HG03378 (cell line): ENCODE measurements around the gene SDCBP2.

ENCODE experiments used
- ATAC-seq: cut with Tn5 transposase; IDR thresholded peaks from one replicate; pipeline ENCODE4 v1.9.1; 2021; ENCODE audit warnings: mild to moderate bottlenecking, moderate library complexity; ENCODE audit not compliant: unreplicated experiment

Gene SDCBP2

DNA sequence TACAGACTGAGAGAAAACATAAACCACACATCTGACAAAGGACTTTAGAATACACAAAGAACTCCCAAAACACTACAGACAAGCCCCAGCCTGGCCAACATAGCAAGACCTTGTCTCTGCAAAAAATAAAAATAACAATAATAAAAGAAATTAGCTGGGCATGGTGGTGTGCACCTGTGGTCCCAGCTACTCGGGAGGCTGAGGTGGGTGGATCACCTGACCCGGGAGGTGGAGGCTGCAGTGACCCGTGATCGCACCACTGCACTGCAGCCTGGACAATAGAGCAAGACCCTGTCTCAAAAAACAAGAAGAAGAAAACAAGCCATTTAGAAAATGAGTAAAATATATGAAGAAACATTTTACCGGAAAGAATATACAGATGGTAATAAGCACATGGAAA, 13.1 kb downstream of the SDCBP2 start:
- no peak for ATAC-seq

DNA sequence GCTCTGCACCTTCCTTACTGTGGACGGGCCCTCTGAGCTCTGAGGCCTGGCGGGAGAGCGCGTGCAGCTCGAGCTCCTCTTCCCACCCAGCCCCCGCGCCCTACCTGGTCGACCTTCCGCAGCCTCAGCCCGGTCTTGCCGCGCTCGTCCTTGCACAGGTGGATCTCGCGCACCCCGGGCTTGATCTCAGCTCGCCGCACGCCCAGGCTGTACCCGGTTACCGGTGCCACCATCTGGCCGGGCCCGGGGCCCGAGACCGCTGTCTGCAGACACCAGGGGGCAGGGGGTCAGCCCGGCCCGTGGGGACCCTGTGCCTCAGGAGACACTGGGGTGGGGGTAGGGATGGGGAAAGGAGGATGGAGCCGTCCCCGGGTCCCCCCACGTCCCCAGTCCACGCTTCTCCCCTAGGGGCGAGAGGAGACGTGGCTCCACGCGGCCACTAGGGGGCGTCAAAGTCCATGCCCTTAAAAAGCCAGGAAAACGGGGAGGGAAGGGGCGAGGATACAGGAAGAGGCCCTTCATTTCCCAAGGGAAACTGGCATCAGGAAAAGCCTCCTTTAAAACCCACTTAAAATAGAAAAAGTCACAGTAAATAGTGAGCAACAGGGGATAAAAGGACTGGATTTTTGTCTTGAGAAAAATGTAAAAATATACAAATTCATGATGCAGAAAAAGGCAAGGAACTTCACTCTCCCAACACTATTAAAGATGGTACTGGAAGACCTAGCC, 15.5 kb downstream of the SDCBP2 start:
- no peak for ATAC-seq

DNA sequence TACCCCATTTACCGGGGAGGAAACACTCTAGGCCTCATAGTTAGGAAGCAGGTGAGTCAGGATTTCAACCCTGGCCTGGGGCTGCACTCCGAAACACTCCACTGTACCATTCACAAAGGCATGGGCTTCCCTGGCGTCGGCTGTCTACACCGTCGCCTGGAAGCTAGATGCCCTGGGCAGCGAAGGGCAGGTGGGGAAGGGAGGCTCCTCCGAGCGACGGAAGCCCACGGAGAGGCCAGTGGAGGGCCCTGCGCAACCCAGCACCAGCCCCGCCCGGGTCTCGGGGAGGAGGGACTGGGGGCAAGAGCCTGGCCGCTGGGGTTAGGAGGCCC, 16.1 kb downstream of the SDCBP2 start:
- ATAC-seq: no peak

GRCh38 chr20:1312308-1312707, 16.6 kb downstream of the SDCBP2 start:
- ATAC-seq: no peak

DNA sequence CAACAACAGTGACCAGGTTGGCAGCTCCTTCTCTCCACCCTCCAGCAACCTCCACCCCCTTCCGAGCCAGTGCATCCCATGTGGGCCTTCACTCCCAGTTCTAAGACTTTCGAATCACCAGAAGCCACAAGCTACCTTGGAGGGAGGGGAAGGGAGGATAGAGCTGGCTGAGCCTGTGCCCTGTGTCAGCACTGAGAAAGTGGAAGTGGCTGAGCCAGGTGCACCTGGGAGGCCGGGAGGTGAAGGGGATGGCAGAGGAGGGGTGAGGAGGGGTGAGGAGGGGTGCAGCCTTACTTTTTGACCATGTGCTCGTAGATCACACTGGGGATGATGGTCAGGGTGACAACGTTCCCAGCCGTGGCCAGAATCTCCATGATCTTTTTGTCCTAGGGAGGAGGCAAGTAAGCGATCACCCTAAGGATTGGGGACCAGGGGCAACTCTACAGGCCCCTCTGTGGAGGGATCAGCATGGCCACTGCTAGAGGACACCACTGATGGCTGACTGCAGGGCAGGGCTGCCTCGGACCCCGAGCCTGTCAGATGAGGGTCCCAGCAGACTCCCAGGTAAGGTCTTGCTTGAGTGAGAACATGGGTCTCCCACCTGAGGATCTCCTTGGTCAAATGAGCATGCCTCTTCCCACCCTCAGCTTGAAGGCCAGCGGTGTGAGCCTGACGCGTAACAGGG, 18.3 kb downstream of the SDCBP2 start:
- no peak for ATAC-seq

- ATAC-seq: no peak
Measured at GRCh38 chr20:1310071-1310470, 18.9 kb downstream of the SDCBP2 start.

- ATAC-seq: no peak
Measured at GRCh38 chr20:1309439-1309847, 19.5 kb downstream of the SDCBP2 start.

- no peak for ATAC-seq
Measured at GRCh38 chr20:1308702-1309095, 20.2 kb downstream of the SDCBP2 start.

- ATAC-seq: no peak
Measured at GRCh38 chr20:1308067-1308701, 20.8 kb downstream of the SDCBP2 start.

- ATAC-seq: no peak
Measured at GRCh38 chr20:1307571-1307971, 21.4 kb downstream of the SDCBP2 start.

DNA sequence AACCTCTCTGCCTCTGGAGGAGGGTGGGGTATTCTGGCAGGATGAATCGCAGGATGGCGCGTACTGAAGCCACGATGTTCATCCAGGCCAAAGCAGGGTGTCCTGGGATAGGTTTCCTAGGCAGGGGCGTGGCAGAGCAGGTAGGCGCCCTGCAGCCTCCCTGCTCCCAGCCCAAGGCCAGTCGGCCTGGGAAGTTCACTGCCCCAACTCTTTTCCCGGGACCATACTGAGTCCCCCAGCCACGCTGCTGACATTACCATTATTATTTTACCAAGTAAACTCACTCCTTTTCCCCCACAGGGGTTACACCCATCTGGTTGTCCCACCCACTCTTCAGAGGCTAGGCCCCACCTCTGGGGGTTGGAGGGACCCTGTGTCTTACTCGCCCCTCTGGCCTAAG, 21.8 kb downstream of the SDCBP2 start:
- ATAC-seq: no peak

DNA sequence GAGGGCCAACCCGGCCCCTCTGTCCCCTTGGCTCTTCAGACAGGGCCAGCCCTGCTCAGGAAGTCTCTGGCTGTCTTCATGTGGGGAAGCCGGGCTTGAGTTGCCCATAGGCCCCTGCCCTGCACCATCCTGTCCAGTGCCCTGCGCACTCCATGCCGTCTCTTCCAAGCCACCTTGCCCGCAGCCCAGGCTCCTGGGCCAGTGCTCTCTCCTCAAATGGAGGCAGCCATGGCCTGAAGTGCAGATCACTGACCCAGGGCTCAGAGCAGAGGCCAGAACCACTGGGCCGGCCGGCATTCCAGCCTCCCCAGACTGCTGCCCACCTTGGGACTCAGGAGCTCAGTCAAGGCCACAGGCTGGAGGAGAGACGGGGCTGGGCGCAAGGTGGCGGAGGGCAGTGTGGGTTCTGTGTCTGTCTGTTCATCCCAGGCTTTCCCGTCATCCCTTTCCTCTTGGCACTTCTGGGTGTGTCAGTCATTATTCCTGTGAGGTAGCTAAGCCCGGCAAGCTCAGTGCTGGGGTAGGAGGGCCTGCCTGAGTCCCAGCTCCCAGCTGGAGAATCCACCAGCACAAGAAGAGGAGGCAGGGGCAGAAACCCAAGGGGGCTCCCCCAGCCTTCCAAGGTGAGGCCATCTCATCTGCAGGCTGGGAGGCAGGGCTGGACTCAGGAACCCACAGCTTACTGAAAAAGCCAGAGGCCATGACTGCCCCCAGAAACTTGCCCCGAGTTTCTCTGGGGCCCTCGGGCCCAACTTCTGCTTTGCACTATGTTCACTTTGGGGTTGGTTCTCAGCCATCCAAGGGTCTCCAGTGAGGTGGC, 22.4 kb downstream of the SDCBP2 start:
- ATAC-seq: no peak

DNA sequence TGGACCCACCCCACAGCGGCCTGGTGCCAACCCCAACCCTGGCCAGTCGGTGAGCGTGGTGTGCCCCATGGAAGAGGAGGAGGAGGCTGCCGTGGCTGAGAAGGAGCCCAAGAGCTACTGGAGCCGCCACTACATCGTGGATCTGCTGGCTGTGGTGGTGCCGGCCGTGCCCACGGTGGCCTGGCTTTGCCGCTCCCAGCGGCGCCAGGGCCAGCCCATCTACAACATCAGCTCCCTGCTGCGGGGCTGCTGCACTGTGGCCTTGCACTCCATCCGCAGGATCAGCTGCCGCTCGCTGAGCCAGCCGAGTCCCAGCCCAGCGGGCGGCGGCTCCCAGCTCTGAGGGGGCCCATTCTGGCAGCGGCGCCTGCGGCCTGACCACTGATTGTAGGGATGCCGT, 23.2 kb downstream of the SDCBP2 start:
- ATAC-seq: no peak

- ATAC-seq: no peak
Measured at GRCh38 chr20:1304710-1305515, 24.0 kb downstream of the SDCBP2 start.

- no peak for ATAC-seq
Measured at GRCh38 chr20:1302685-1303541, 26.0 kb downstream of the SDCBP2 start.

GRCh38 chr20:1301031-1301529, 27.9 kb downstream of the SDCBP2 start:
- no peak for ATAC-seq

GRCh38 chr20:1300083-1300840, 28.7 kb downstream of the SDCBP2 start:
- ATAC-seq: no peak

- no peak for ATAC-seq
Measured at GRCh38 chr20:1299522-1299921, 29.4 kb downstream of the SDCBP2 start.
